H9 (cell line): ENCODE measurements around the gene SCRN1. TPM values are rescaled to one million over a fixed set of nuclear protein-coding genes. Genes with fewer than 3 reads are reported as not detected.

Experiments used
- DNase-seq: peaks from one replicate; pipeline ENCODE4 v3.0.0-alpha.2; 2017
- H2AFZ ChIP-seq: one replicate; pipeline ENCODE4 v1.6.1; 2013; ENCODE audit warnings: mild to moderate bottlenecking, low read length, control low read depth, moderate library complexity
- H2AK5ac ChIP-seq: 2 replicates; pipeline ENCODE4 v1.6.1; 2013; ENCODE audit warnings: low read length, control low read depth, mixed read lengths; ENCODE audit not compliant: insufficient read length
- H2BK120ac ChIP-seq: one replicate; pipeline ENCODE4 v1.6.1; 2013; ENCODE audit warnings: low read depth, mild to moderate bottlenecking, low read length, control low read depth, inconsistent platforms; ENCODE audit not compliant: poor library complexity, severe bottlenecking
- H2BK12ac ChIP-seq: 2 replicates; pipeline ENCODE4 v1.6.1; 2013; ENCODE audit warnings: low read length, control low read depth, mixed read lengths, low read depth; ENCODE audit not compliant: insufficient read length
- H2BK15ac ChIP-seq: 2 replicates; pipeline ENCODE4 v1.6.1; 2013; ENCODE audit warnings: low read depth, low read length, control low read depth
- H2BK20ac ChIP-seq: one replicate; pipeline ENCODE4 v1.6.1; 2013; ENCODE audit warnings: low read depth, mild to moderate bottlenecking, low read length, control low read depth, inconsistent platforms; ENCODE audit not compliant: poor library complexity, severe bottlenecking
- H2BK5ac ChIP-seq: 2 replicates; pipeline ENCODE4 v1.6.1; 2013; ENCODE audit warnings: low read length, control low read depth, mixed read lengths; ENCODE audit not compliant: insufficient read length
- H3K14ac ChIP-seq: 2 replicates; pipeline ENCODE4 v1.6.1; 2013; ENCODE audit warnings: low read length, control low read depth; ENCODE audit not compliant: insufficient read depth
- H3K18ac ChIP-seq: 2 replicates; pipeline ENCODE4 v1.6.1; 2013; ENCODE audit warnings: low read depth, mild to moderate bottlenecking, mixed read lengths, low read length, control low read depth; ENCODE audit not compliant: insufficient read length
- H3K23ac ChIP-seq: 2 replicates; pipeline ENCODE4 v1.6.1; 2013; ENCODE audit warnings: low read length, control low read depth, mixed read lengths, low read depth; ENCODE audit not compliant: insufficient read length
- H3K23me2 ChIP-seq: 2 replicates; pipeline ENCODE4 v1.6.1; 2013; ENCODE audit warnings: low read depth, mild to moderate bottlenecking, mixed read lengths, low read length, control low read depth; ENCODE audit not compliant: insufficient read length, poor library complexity, severe bottlenecking
- H3K27ac ChIP-seq: 2 replicates; pipeline ENCODE4 v1.5.1; 2013; ENCODE audit warnings: low read length, control low read depth, mixed read lengths, low read depth; ENCODE audit not compliant: insufficient read length
- H3K27me3 ChIP-seq: 2 replicates; pipeline ENCODE4 v1.6.1; 2013; ENCODE audit warnings: low read length, control low read depth, inconsistent platforms; ENCODE audit not compliant: insufficient read depth
- H3K4ac ChIP-seq: 2 replicates; pipeline ENCODE4 v1.6.1; 2013; ENCODE audit warnings: low read depth, mild to moderate bottlenecking, control low read depth, inconsistent platforms, low read length, moderate library complexity
- H3K4me1 ChIP-seq: 2 replicates; pipeline ENCODE4 v1.6.1; 2013; ENCODE audit warnings: low read length, control low read depth, inconsistent platforms; ENCODE audit not compliant: insufficient read depth
- H3K4me2 ChIP-seq: 2 replicates; pipeline ENCODE4 v1.6.1; 2013; ENCODE audit warnings: low read length, control low read depth, mixed read lengths; ENCODE audit not compliant: insufficient read length, insufficient read depth
- H3K56ac ChIP-seq: 2 replicates; pipeline ENCODE4 v1.6.1; 2013; ENCODE audit warnings: low read depth, mild to moderate bottlenecking, mixed read lengths, low read length, control low read depth; ENCODE audit not compliant: insufficient read length
- H3K79me1 ChIP-seq: 2 replicates; pipeline ENCODE4 v1.6.1; 2013; ENCODE audit warnings: low read depth, mild to moderate bottlenecking, moderate library complexity, low read length, control low read depth, inconsistent platforms; ENCODE audit not compliant: insufficient read depth, poor library complexity, severe bottlenecking
- H3K79me2 ChIP-seq: 2 replicates; pipeline ENCODE4 v1.6.1; 2013; ENCODE audit warnings: low read length, control low read depth, inconsistent platforms; ENCODE audit not compliant: insufficient read depth
- H3K9ac ChIP-seq: 2 replicates; pipeline ENCODE4 v1.6.1; 2013; ENCODE audit warnings: low read length, control low read depth, mixed read lengths; ENCODE audit not compliant: insufficient read length; ENCODE audit errors: extremely low read depth
- H3K9me3 ChIP-seq: one replicate; pipeline ENCODE4 v1.6.1; 2013; ENCODE audit warnings: low read depth, low read length, inconsistent platforms; ENCODE audit not compliant: control insufficient read depth
- H3T11ph ChIP-seq: one replicate; pipeline ENCODE4 v1.6.1; 2013; ENCODE audit warnings: mild to moderate bottlenecking, low read length, control low read depth, inconsistent platforms
- H4K20me1 ChIP-seq: one replicate; pipeline ENCODE4 v1.6.1; 2013; ENCODE audit not compliant: control insufficient read depth, insufficient read length, insufficient read depth
- H4K5ac ChIP-seq: 2 replicates; pipeline ENCODE4 v1.6.1; 2013; ENCODE audit warnings: low read depth, mild to moderate bottlenecking, mixed read lengths, low read length, control low read depth; ENCODE audit not compliant: insufficient read length
- H4K8ac ChIP-seq: replicated peaks from 2 replicates; pipeline ENCODE4 v1.6.1; 2013; ENCODE audit warnings: low read length, control low read depth, mixed read lengths, low read depth; ENCODE audit not compliant: insufficient read length
- H4K91ac ChIP-seq: 2 replicates; pipeline ENCODE4 v1.6.1; 2013; ENCODE audit warnings: low read depth, mild to moderate bottlenecking, moderate library complexity, mixed read lengths, low read length, control low read depth; ENCODE audit not compliant: insufficient read length
- H3K27ac Mint-ChIP-seq, 3 experiments: 2 replicates in 2 of 3; 3 replicates in 1 of 3; pipeline ENCODE4 v1.8.0; 2020 to 2021; ENCODE audit warnings: mixed read lengths in 3 of 3, mild to moderate bottlenecking in 1 of 3, moderate library complexity in 1 of 3
- H3K27me3 Mint-ChIP-seq: 2 replicates; pipeline ENCODE4 v1.8.0; 2021; ENCODE audit warnings: low read depth, mild to moderate bottlenecking, moderate library complexity, mixed read lengths
- H3K36me3 Mint-ChIP-seq, 3 experiments: 2 replicates in 2 of 3; 3 replicates in 1 of 3; pipeline ENCODE4 v1.8.0; 2020 to 2021; ENCODE audit warnings: low read depth in 3 of 3, mixed read lengths in 3 of 3; ENCODE audit not compliant: insufficient read depth in 1 of 3
- H3K4me1 Mint-ChIP-seq, 2 experiments: 2 replicates each; pipeline ENCODE4 v1.8.0; 2020; ENCODE audit warnings: mixed read lengths in 2 of 2
- H3K4me3 Mint-ChIP-seq, 2 experiments: 2 replicates in 1 of 2; 3 replicates in 1 of 2; pipeline ENCODE4 v1.8.0; 2020 to 2021; ENCODE audit warnings: mild to moderate bottlenecking in 2 of 2, mixed read lengths in 2 of 2, moderate library complexity in 1 of 2
- H3K9me3 Mint-ChIP-seq, 2 experiments: 2 replicates in 1 of 2; 3 replicates in 1 of 2; pipeline ENCODE4 v1.8.0; 2020; ENCODE audit warnings: mild to moderate bottlenecking in 2 of 2, mixed read lengths in 2 of 2, moderate library complexity in 1 of 2
- WGBS: extraction: QIAGEN DNeasy Blood & Tissue Kit; methylation state at CpG from one replicate; pipeline ENCODE4 v1.1.7; 2013; ENCODE audit warnings: missing lambda C conversion rate, low lambda C conversion rate, mixed read lengths; ENCODE audit not compliant: insufficient read length; ENCODE audit errors: extremely low coverage; 5-methylcytosine and 5-hydroxymethylcytosine counted together
- total RNA-seq: library from RNA; stranded (reverse); gene quantifications from 2 replicates; pipeline ENCODE4 v1.2.1, GENCODE V29; 2021
- TF ChIP-seq, protein P1 (sequence below): fragments of 200-600 bp; sonication (generic); conservative IDR thresholded peaks from 3 replicates; pipeline ENCODE4 v1.8.0; 2021; ENCODE audit warnings: antibody characterized with exemption, mild to moderate bottlenecking

The SCRN1 gene
- total RNA-seq, 1 experiment from 2014 or later = 101 TPM

DNA sequence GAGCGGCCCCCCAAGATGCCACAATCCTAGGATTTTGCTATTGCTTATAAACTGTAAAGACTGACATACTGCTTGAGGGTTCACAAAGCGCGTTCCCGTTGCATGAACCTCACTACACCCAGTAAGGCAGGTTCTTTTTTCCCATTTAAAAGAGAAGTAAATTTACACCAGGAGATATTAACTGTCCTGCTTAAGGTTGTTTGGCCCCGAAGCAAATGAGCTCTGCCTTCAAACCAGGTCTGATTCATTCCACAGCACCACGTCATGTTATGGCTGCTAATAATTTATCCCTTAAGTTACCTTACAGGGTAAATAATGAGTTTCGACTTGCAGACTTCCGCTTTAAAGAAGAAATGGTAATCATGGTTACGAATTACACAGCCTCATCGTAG, 37.5 kb upstream of the SCRN1 start:
- Histone ChIP-seq H4K8ac (no peak overlapping the region), H2AK5ac (no peak overlapping the region), H2BK120ac (no peak overlapping the region), H3K56ac (no peak overlapping the region), H3K9ac (peak overlapping the region; percentile 4), H3K79me1 (peaks cover 7% of the 10 kb centered on the region), H2AFZ (peak overlapping the region; percentile 69), H4K5ac (no peak overlapping the region), H3K9me3 (no peaks in the 10 kb centered on the region), H3K27me3 (no peaks in the 10 kb centered on the region), H2BK15ac (no peak overlapping the region), H2BK12ac (no peak overlapping the region), H3K4me1 (peaks cover 4% of the 10 kb centered on the region; the same call in 1 of the 2 replicates), H2BK20ac (no peak overlapping the region), H3K79me2 (peaks cover 23% of the 10 kb centered on the region; the same call in 1 of the 2 replicates), H3K23ac (no peak overlapping the region), H3K27ac (no peak overlapping the region), H4K20me1 (no peaks in the 10 kb centered on the region), H3K4ac (no peak overlapping the region), H3K18ac (no peak overlapping the region), H2BK5ac (no peak overlapping the region), H3K14ac (no peak overlapping the region), H3K4me2 (peak overlapping the region; percentile 93), H3T11ph (no peak overlapping the region), H3K23me2 (peaks cover 10% of the 10 kb centered on the region), H4K91ac (no peak overlapping the region)
- Mint-ChIP-seq H3K36me3 (peaks cover 2 to 6% (median 2%) of the 10 kb centered on the region in 3 experiments; a peak in 5 of 7 replicates), H3K27me3 (no peaks in the 10 kb centered on the region), H3K4me1 (peaks cover 25 to 27% of the 10 kb centered on the region in 2 experiments), H3K4me3 (no peak overlapping the region; a peak in 3 of 5 replicates), H3K9me3 (no peaks in the 10 kb centered on the region), H3K27ac (peak overlapping the region in 2 of 3 experiments; percentile 75 to 85; a peak in 3 of 7 replicates)
- no peak for DNase-seq
- TF ChIP-seq, protein P1, sequence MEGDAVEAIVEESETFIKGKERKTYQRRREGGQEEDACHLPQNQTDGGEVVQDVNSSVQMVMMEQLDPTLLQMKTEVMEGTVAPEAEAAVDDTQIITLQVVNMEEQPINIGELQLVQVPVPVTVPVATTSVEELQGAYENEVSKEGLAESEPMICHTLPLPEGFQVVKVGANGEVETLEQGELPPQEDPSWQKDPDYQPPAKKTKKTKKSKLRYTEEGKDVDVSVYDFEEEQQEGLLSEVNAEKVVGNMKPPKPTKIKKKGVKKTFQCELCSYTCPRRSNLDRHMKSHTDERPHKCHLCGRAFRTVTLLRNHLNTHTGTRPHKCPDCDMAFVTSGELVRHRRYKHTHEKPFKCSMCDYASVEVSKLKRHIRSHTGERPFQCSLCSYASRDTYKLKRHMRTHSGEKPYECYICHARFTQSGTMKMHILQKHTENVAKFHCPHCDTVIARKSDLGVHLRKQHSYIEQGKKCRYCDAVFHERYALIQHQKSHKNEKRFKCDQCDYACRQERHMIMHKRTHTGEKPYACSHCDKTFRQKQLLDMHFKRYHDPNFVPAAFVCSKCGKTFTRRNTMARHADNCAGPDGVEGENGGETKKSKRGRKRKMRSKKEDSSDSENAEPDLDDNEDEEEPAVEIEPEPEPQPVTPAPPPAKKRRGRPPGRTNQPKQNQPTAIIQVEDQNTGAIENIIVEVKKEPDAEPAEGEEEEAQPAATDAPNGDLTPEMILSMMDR = no peak
- WGBS = no CpG with 5 or more reads among the region's 10 CpGs
